ENCODE results near the gene VMO1.

The VMO1 gene

GRCh38 chr17:4786516-4786915 is 352 bp upstream of the VMO1 start:
- H3K27me3 ChIP-seq (ENCODE audit: insufficient read depth, low read length), result peaks cover 11% of the 10 kb centered on the region; the same call in 1 of the 2 replicates
- peaks cover 17% of the 10 kb centered on the region for H3K4me1 ChIP-seq (ENCODE audit: insufficient read depth, low read length, severe bottlenecking)
- no peak overlapping the region for H3K4me3 ChIP-seq (ENCODE audit: low read depth, low read length, poor library complexity, severe bottlenecking)
- H3K4me2 ChIP-seq (ENCODE audit: low read length), result no peak overlapping the region
- H3K9me3 ChIP-seq (ENCODE audit: low read length), result no peaks in the 10 kb centered on the region
- H3K9me2 ChIP-seq (ENCODE audit: low read depth, low read length), result no peaks in the 10 kb centered on the region
- H3K36me3 ChIP-seq (ENCODE audit: insufficient read depth, low read length), result no peaks in the 10 kb centered on the region
- no peak overlapping the region for H2AFZ ChIP-seq (ENCODE audit: low read length)
- no peaks in the 10 kb centered on the region for H3F3A ChIP-seq (ENCODE audit: insufficient read depth, low read length)
- H3K27ac ChIP-seq (ENCODE audit: low read depth, low read length, poor library complexity, severe bottlenecking), result no peak overlapping the region
- H3K9ac ChIP-seq (ENCODE audit: low read length), result no peak overlapping the region
- TF ChIP-seq CTCF (IDR thresholded peaks at IDR 0.05; ENCODE audit: low read length), result no peak
- no peak for TF ChIP-seq EZH2 (IDR thresholded peaks at IDR 0.05; ENCODE audit: borderline replicate concordance, low read length)
- H3K79me2 ChIP-seq (ENCODE audit: insufficient read depth, low read length), result no peaks in the 10 kb centered on the region
- H4K20me1 ChIP-seq (ENCODE audit: insufficient read depth, low read length), result no peaks in the 10 kb centered on the region

GRCh38 chr17:4785311-4786105 is 656 bp downstream of the VMO1 start:
- no peak overlapping the region for H3K27ac ChIP-seq (ENCODE audit: low read depth, low read length, poor library complexity, severe bottlenecking)
- H3K79me2 ChIP-seq (ENCODE audit: insufficient read depth, low read length), result no peaks in the 10 kb centered on the region
- no peak overlapping the region for H3K4me3 ChIP-seq (ENCODE audit: low read depth, low read length, poor library complexity, severe bottlenecking)
- H3K9ac ChIP-seq (ENCODE audit: low read length), result no peak overlapping the region
- H3K27me3 ChIP-seq (ENCODE audit: insufficient read depth, low read length), result peaks cover 14% of the 10 kb centered on the region; the same call in 1 of the 2 replicates
- no peaks in the 10 kb centered on the region for H3K9me3 ChIP-seq (ENCODE audit: low read length)
- H3K9me2 ChIP-seq (ENCODE audit: low read depth, low read length), result no peaks in the 10 kb centered on the region
- TF ChIP-seq EZH2 (IDR thresholded peaks at IDR 0.05; ENCODE audit: borderline replicate concordance, low read length) (no peak), CTCF (IDR thresholded peaks at IDR 0.05; ENCODE audit: low read length) (no peak)
- H3K36me3 ChIP-seq (ENCODE audit: insufficient read depth, low read length), result no peaks in the 10 kb centered on the region
- no peak overlapping the region for H3K4me2 ChIP-seq (ENCODE audit: low read length)
- H4K20me1 ChIP-seq (ENCODE audit: insufficient read depth, low read length), result no peaks in the 10 kb centered on the region
- no peaks in the 10 kb centered on the region for H3F3A ChIP-seq (ENCODE audit: insufficient read depth, low read length)
- no peak overlapping the region for H2AFZ ChIP-seq (ENCODE audit: low read length)
- peaks cover 13% of the 10 kb centered on the region for H3K4me1 ChIP-seq (ENCODE audit: insufficient read depth, low read length, severe bottlenecking)

GRCh38 chr17:4782652-4783051 is 3.5 kb downstream of the VMO1 start:
- Histone ChIP-seq H3K36me3 (ENCODE audit: insufficient read depth, low read length) (no peaks in the 10 kb centered on the region), H3K27ac (ENCODE audit: low read depth, low read length, poor library complexity, severe bottlenecking) (no peak overlapping the region), H3K4me3 (ENCODE audit: low read depth, low read length, poor library complexity, severe bottlenecking) (no peak overlapping the region), H3K4me1 (ENCODE audit: insufficient read depth, low read length, severe bottlenecking) (no peaks in the 10 kb centered on the region), H3K9me3 (ENCODE audit: low read length) (no peaks in the 10 kb centered on the region), H3F3A (ENCODE audit: insufficient read depth, low read length) (no peaks in the 10 kb centered on the region), H3K79me2 (ENCODE audit: insufficient read depth, low read length) (no peaks in the 10 kb centered on the region), H3K9me2 (ENCODE audit: low read depth, low read length) (no peaks in the 10 kb centered on the region), H3K9ac (ENCODE audit: low read length) (no peak overlapping the region), H4K20me1 (ENCODE audit: insufficient read depth, low read length) (no peaks in the 10 kb centered on the region), H3K27me3 (ENCODE audit: insufficient read depth, low read length) (0 out of 2 replicates have a peak, but pooled peaks cover 11% of the 10 kb centered on the region), H2AFZ (ENCODE audit: low read length) (no peak overlapping the region), H3K4me2 (ENCODE audit: low read length) (no peak overlapping the region)
- TF ChIP-seq CTCF (IDR thresholded peaks at IDR 0.05; ENCODE audit: low read length) (no peak), EZH2 (IDR thresholded peaks at IDR 0.05; ENCODE audit: borderline replicate concordance, low read length) (no peak)

Measured in OCI-LY1 (cell line).